ENCODE data around the gene NUTF2.

NUTF2 gene

GRCh38 chr16:67917140-67917851 is 70.6 kb downstream of the NUTF2 start:
- DNase-seq (ENCODE audit: low read depth in 1 of 2, low spot score in 1 of 2), result no peak

GRCh38 chr16:67917852-67918236 is 71.1 kb downstream of the NUTF2 start:
- no peak for DNase-seq (ENCODE audit: low read depth in 1 of 2, low spot score in 1 of 2)

GRCh38 chr16:67919622-67920221 is 73.0 kb downstream of the NUTF2 start:
- no peak for DNase-seq (ENCODE audit: low read depth in 1 of 2, low spot score in 1 of 2)

Data from activated T-helper 1 cell treated with anti-CD3 and anti-CD28 coated beads, Interleukin-2, amount 50 U/mL, for 16 hours (primary cell).